Choroid plexus epithelial cell (primary cell): ENCODE results near the gene UTS2R.
A peak's percentile ranks its signal among the peaks of the same experiment; 100 is the strongest.

Experiments
- DNase-seq: peaks from one replicate; pipeline ENCODE4 v3.0.0-alpha.2; 2010; ENCODE audit warnings: low read depth
- H3K4me3 ChIP-seq: 2 replicates; pipeline ENCODE4 v1.5.1; 2011; ENCODE audit warnings: low read depth, mild to moderate bottlenecking, control low read depth, low read length, moderate library complexity
- CTCF ChIP-seq: conservative IDR thresholded peaks from 2 replicates; pipeline ENCODE4 v1.5.1; 2011; ENCODE audit warnings: low read depth, mild to moderate bottlenecking, control low read depth, inconsistent platforms, low read length, moderate library complexity

UTS2R gene

GRCh38 chr17:82334622-82335394, 36.8 kb upstream of the UTS2R start:
- H3K4me3 ChIP-seq: peak overlapping the region; percentile 33
- TF ChIP-seq CTCF: no peak
- DNase-seq: peak; percentile 36

- peak overlapping the region; percentile 32 for H3K4me3 ChIP-seq
- peak; percentile 73 for DNase-seq
- no peak for TF ChIP-seq CTCF
Measured at GRCh38 chr17:82338858-82339633, 32.5 kb upstream of the UTS2R start.

- no peak for DNase-seq
- H3K4me3 ChIP-seq: no peak overlapping the region
- no peak for TF ChIP-seq CTCF
Measured at GRCh38 chr17:82339634-82340580, 31.7 kb upstream of the UTS2R start.

- TF ChIP-seq CTCF: no peak
- H3K4me3 ChIP-seq: no peak overlapping the region
- DNase-seq: no peak
Measured at GRCh38 chr17:82342361-82343079, 29.0 kb upstream of the UTS2R start.

GRCh38 chr17:82343560-82343959, 28.0 kb upstream of the UTS2R start:
- no peak for DNase-seq
- no peak overlapping the region for H3K4me3 ChIP-seq
- TF ChIP-seq CTCF: no peak

- H3K4me3 ChIP-seq: no peak overlapping the region
- no peak for TF ChIP-seq CTCF
- DNase-seq: no peak
Measured at GRCh38 chr17:82344175-82344907, 27.2 kb upstream of the UTS2R start.
